Measurements from ENCODE around the gene GRM7. TPM values are rescaled to one million over a fixed set of nuclear protein-coding genes. Genes with fewer than 3 reads are reported as not detected.

The GRM7 gene
- total RNA-seq, 1 experiment from 2014 or later: not detected

- Histone ChIP-seq H3K79me2 (ENCODE audit: low read length) (no peaks in the 10 kb centered on the region), H3K27me3 (ENCODE audit: low read length) (no peaks in the 10 kb centered on the region), H3K4me3 (ENCODE audit: low read length) (no peak overlapping the region), H2AFZ (ENCODE audit: low read length) (no peak overlapping the region), H3K27ac (ENCODE audit: low read length) (no peak overlapping the region), H3K9ac (ENCODE audit: low read length) (no peak overlapping the region), H3K9me3 (ENCODE audit: low read length) (peaks cover 21% of the 10 kb centered on the region; the same call in 1 of the 2 replicates), H3K9me2 (replicated peaks; ENCODE audit: low read length) (no peaks in the 10 kb centered on the region), H4K20me1 (ENCODE audit: low read length) (no peaks in the 10 kb centered on the region), H3K36me3 (ENCODE audit: low read depth, low read length) (no peaks in the 10 kb centered on the region), H3K4me1 (ENCODE audit: insufficient read depth, low read length) (no peaks in the 10 kb centered on the region), H3F3A (ENCODE audit: low read length, unreplicated experiment) (no peaks in the 10 kb centered on the region), H3K4me2 (ENCODE audit: low read length) (no peak overlapping the region)
- ChIA-PET POLR2A (ENCODE audit: unreplicated experiment) (no interaction called here), CTCF (no interaction called here)
- no peak for TF ChIP-seq CTCF (conservative IDR thresholded peaks at IDR 0.05; ENCODE audit: low read depth, low read length)
- no peak for TF ChIP-seq EZH2 (IDR thresholded peaks at IDR 0.05; ENCODE audit: low read length, unreplicated experiment)
- no peak for TF ChIP-seq EZH2phosphoT487 (IDR thresholded peaks at IDR 0.05; ENCODE audit: borderline replicate concordance, low read length)
- intact Hi-C loops (cut with micrococcal nuclease): no loop called here
- ATAC-seq (no peak), DNase-seq (no peak)
- BruUV-seq (replicated peaks): no TSS peak
Measured at GRCh38 chr3:7469866-7470265, 609.0 kb downstream of the GRM7 start.

- no peak overlapping the region for H2AFZ ChIP-seq (ENCODE audit: low read length)
- no peak for ATAC-seq
- no peaks in the 10 kb centered on the region for H3K4me1 ChIP-seq (ENCODE audit: insufficient read depth, low read length)
Measured at GRCh38 chr3:7484636-7485035, 623.7 kb downstream of the GRM7 start.

More at GRCh38 chr3:7484636-7485035, 623.7 kb downstream of the GRM7 start:
- H4K20me1 ChIP-seq (ENCODE audit: low read length): no peaks in the 10 kb centered on the region
- H3K4me3 ChIP-seq (ENCODE audit: low read length): no peak overlapping the region
- H3K36me3 ChIP-seq (ENCODE audit: low read depth, low read length): no peaks in the 10 kb centered on the region
- no peak overlapping the region for H3K27ac ChIP-seq (ENCODE audit: low read length)
- H3F3A ChIP-seq (ENCODE audit: low read length, unreplicated experiment): no peaks in the 10 kb centered on the region
- no peaks in the 10 kb centered on the region for H3K9me2 ChIP-seq (replicated peaks; ENCODE audit: low read length)
- intact Hi-C loops (cut with micrococcal nuclease): no loop called here
- ChIA-PET POLR2A (ENCODE audit: unreplicated experiment) (no interaction called here), CTCF (no interaction called here)
- TF ChIP-seq CTCF (conservative IDR thresholded peaks at IDR 0.05; ENCODE audit: low read depth, low read length) (no peak), EZH2phosphoT487 (IDR thresholded peaks at IDR 0.05; ENCODE audit: borderline replicate concordance, low read length) (no peak), EZH2 (IDR thresholded peaks at IDR 0.05; ENCODE audit: low read length, unreplicated experiment) (no peak)
- H3K4me2 ChIP-seq (ENCODE audit: low read length): no peak overlapping the region
- BruUV-seq (replicated peaks): no TSS peak
- peaks cover 12% of the 10 kb centered on the region; the same call in 1 of the 2 replicates for H3K9me3 ChIP-seq (ENCODE audit: low read length)
- H3K79me2 ChIP-seq (ENCODE audit: low read length): no peaks in the 10 kb centered on the region
- no peak for DNase-seq
- H3K9ac ChIP-seq (ENCODE audit: low read length): no peak overlapping the region
- no peaks in the 10 kb centered on the region for H3K27me3 ChIP-seq (ENCODE audit: low read length)

Data from PC-3 (cell line).